HG03520 (cell line): ENCODE data around the gene HOXB13.

ENCODE experiments used
- ATAC-seq: cut with Tn5 transposase; IDR thresholded peaks from one replicate; pipeline ENCODE4 v1.9.1; 2021; ENCODE audit warnings: mild to moderate bottlenecking, moderate library complexity; ENCODE audit not compliant: unreplicated experiment

The HOXB13 gene

GRCh38 chr17:48728232-48729231, at the start of gene HOXB13:
TSS of gene HOXB13 (minus strand) at chr17:48728750. CDS start at chr17:48728593, 157 bp downstream.
- no peak for ATAC-seq

- no peak for ATAC-seq
Observed at GRCh38 chr17:48776602-48777001, 48.1 kb upstream of the HOXB13 start.

- ATAC-seq: no peak
Observed at GRCh38 chr17:48773245-48773644, 44.7 kb upstream of the HOXB13 start.

DNA sequence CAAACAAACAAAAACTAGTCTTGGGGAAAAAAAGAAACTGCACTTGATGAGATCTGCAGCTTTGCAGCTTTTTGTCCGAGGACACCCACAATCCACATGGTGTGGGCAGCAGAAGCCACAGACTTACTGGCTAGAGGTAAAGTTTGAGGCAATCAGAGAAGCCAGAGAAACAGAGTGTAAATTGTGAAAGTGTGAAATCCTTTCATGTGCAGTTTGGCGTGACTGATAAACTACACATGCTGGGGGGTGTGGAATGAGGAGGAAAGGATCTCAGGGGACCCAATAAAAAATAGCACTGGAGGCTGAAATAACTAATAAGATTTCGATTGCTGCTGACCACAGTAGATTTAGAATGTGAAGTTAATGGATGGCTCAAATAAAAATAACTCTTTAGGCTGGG, 42.4 kb upstream of the HOXB13 start:
- ATAC-seq: no peak

- ATAC-seq: no peak
Observed at GRCh38 chr17:48769009-48769675, 40.6 kb upstream of the HOXB13 start.

- ATAC-seq: no peak
Observed at GRCh38 chr17:48767263-48767774, 38.8 kb upstream of the HOXB13 start.

DNA sequence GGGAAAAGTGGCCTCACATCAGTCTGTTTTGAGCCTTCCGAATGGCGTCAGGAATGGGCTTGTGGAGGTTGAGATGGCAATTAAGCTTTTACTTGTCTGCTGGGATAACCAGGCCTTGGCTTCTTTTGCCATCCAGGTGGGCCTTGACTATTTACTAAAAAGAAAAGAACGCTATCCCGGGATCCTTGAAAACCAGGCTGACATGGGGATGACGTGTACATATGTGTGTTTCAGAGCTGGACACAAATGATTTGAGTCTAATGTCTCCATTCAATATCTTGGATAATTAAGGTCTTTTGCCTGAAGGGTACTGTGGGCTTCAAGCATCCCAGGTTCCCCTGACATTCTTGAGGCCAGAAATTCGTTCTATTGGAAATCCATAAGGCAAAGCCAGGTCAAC, 32.6 kb upstream of the HOXB13 start:
- ATAC-seq: no peak

GRCh38 chr17:48760411-48760810, 31.9 kb upstream of the HOXB13 start:
- ATAC-seq: no peak

DNA sequence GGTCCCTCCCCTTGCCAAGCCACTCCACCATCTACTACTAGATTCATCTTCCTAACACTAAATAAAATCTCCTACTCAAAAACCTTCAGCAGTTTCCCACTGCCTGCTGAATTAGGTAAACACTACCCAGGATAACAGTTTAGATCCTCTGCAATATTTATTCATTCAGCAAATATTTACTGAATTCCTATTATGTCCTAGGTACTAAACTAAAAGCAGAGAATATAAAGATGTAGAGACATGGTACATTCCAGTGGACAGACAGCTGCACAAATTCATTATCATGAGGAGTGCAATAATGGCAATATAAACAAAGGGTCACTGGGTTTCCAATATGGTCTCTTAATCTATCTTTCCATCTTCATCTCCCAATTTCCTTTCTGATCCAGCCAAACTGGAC, 30.7 kb upstream of the HOXB13 start:
- ATAC-seq: no peak

- ATAC-seq: no peak
Observed at GRCh38 chr17:48757524-48757961, 29.0 kb upstream of the HOXB13 start.

- no peak for ATAC-seq
Observed at GRCh38 chr17:48756830-48757251, 28.3 kb upstream of the HOXB13 start.

DNA sequence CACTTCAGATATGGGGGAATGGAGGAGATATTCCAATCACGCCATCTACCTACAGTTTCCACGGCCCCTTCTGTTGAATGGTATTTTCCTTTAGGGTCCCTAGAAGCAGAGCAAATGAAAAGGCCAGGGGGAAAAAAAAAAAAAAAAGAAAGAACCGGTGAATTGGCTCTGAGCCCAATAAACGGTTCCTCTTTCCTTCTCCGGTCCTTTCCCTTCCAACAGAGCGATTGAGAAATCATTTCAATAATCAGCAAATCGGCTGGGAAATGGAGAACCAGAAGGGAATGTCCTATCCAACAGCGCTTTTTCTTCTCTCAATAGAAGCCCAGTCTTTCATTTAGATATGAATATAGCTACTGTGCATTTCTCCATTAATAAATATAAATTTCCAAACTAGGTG, 26.8 kb upstream of the HOXB13 start:
- no peak for ATAC-seq

DNA sequence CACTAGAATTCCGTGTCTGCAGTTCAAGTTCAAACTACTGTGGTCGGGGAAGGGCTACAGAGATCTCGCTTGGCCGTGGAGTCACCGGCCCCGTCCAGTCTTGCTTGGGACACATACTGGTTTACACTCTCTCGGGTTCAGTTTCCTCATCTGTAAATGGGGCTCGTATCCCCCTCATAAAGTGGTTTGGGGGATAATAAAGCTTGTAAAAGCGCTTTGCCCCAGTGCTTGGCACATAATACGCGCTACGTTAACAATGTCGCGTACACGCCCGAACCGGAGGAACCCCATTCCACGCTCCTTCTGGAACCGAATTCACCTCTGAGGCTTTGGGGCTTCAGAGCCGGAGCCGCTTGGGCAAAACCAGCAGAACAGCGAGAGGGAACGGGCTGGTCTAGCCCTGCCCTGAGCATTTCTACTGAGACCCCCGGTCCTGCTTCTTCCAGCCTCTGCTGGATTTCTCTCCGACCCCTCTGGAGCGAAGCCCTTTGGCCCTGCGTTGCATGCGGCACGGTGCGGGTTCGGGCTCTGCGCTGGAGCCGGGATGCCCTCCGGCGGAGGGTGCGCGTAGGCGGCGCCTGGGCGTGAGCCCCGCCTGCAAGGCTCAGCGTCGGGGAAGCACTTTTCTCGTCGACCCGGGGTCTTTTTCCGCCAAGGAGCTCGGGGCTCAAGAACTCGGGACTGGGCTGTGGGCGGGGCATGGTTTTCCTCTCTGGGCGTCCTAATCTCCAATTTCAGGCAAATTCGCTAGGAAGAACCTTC, 26.1 kb upstream of the HOXB13 start:
- ATAC-seq: no peak

GRCh38 chr17:48753794-48754499, 25.4 kb upstream of the HOXB13 start:
- no peak for ATAC-seq

DNA sequence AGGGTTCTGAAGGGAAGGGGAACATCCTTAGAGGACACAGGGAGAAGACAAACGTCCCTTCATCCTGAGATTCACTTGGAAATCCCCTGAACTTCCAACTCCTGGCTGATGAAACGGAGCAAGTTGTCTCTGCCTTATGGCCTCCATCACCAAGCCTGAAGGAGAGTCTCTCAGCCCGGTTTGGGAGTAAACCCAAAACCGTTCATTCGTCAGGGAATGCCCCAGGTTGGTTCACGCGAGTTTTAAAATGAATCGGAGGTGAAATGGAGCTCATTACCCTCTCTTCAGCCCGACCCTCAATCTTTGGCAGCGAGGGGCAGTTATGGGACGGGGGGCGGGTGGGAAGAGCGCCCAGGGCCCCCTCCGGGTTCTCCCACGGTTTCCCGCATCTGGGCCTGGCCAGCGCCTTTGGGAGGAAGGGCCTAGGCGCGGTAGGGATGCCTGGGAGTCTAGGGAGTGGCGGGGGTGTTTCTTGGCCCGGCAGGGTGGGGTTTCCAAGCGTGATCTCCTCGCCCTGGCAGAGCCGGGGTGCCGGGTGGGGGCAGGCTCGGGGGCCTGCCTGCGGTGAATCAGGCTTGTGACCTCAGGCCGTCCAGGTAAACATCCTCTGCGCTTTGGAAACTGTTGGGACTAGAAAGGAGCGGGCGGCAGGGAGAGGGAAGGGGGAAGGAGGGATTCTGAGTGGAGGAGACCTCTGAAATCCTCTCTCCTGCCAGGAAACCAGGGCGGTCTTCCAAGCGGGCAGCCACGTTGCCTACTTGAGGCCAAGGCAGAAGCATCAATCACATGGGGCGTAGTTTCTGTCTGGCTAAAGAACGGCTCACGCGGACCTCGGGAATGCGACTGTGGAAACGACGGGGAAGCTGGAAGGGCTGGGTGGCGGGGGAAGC, 24.1 kb upstream of the HOXB13 start:
- ATAC-seq: no peak

DNA sequence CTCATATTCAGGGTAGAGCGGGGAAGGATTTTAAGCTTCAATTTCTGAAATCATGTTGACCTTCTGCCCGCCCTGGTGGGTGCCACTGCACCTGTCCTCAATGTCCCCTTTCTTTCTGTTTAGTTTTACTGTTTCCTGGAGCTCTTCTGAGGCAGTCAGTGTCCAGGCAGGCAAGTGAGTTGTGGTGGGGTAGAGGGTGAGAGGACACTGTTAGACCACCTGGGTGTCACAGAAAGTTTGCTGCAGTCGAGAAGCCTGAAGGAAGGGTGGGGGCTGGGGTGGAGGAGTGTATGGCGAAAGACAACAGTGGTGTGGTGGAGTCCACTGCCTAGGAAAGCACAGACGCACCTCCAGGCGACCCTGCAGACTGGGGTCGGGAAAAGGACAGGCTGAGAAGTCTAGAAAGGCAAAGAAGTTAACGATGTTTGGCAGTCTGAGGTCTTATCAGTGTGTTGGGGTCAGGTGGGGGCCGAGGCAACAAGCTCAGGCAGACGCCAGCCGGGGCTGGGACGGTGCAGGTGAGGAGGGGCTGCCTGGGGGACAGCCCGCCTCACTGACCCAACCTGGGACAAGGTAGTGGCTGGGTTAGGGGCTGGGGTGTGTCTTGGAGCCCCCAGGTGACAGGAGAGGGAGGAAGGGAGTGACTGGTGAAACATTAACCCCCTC, 23.3 kb upstream of the HOXB13 start:
- no peak for ATAC-seq

DNA sequence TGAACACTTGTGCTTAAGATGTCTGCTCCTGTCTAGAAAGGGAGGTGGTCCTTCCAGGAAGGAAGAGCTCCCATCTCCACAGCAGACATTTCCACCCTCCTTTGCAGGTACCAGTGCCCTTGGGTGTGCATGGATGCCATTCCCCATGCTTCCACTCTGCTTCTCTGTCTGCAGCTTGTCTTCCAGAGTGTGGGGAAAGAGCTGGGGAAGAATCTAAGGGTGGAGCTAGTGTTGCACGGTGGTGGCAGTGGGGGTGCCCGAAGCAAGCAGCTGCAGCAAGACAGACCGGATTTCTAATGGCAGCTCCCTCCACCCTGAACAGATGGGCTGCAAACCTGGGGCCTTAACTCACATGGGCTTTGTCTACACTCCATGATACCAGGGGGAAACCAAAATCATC, 22.6 kb upstream of the HOXB13 start:
- no peak for ATAC-seq

DNA sequence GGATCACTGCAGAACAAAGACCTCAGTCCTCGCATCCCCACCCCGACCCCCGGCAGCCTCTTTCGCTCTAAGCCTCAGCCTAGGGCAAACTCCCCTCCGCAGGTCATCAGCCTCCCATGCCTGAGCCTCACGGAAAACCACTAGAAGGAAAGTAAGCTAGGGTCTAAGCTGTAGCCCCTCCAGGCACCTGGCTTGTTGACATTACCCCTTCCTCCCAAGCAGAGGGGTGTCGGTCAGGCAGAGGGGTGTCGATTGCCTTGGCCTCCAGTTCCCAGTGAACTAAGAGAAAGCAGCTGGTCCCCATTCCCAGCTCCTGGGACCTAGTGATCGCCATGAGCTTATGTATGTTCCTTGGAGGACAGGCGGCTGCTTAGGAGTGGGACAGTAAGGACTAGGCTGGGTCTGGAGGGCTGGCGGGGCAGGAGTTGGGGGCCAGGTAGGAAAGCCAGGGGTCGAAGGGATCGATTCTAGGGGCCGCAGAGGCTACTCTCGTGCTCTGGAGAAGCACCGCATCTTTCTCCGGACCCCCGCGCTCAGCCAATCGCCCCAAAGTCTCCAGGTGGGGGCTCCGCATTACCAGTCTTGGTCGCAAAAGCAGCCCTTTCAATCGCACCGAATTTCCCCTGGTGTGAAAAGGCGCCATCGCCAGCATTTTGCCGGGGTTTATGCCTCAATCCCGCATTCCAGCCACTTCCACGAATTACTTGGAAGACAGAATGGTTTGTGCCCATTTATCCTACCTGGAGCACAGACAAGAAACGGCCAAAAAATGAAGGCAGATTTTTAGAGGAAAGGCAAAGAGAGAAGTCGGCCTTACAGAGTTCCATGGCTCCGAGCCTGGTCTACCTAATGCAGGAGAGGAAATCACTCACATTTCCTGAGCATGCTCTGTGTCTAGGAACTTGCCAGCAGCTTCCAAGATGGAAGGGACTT, 21.3 kb upstream of the HOXB13 start:
- no peak for ATAC-seq
